ENCODE measurements around the gene NF1. TPM values are rescaled to one million over a fixed set of nuclear protein-coding genes. Genes with fewer than 3 reads are reported as not detected.

NF1 gene
- total RNA-seq, 4 donors from 2014 or later = 23.6 to 47.3 (median 32.0) TPM

- Histone ChIP-seq H3K9me3 (no peaks in the 10 kb centered on the region), H3K27ac (no peak overlapping the region), H3K27me3 (no peaks in the 10 kb centered on the region), H3K4me3 (no peak overlapping the region), H3K36me3 (peaks cover 0 to 6% of the 10 kb centered on the region in 2 donors), H3K4me1 (no peaks in the 10 kb centered on the region)
- intact Hi-C loops (cut with DNase I; ENCODE audit: low total_unique reads) = no loop called here
- TF ChIP-seq CTCF (IDR thresholded peaks at IDR 0.05 in 4 of 5, conservative IDR thresholded peaks at IDR 0.05 in 1 of 5) (no peak), POLR2A (IDR thresholded peaks at IDR 0.05) (no peak)
- in situ Hi-C loops (cut with MboI; ENCODE audit: low sequenced_read_pairs in 4 of 4) = no loop called here
- no peak for DNase-seq
- ATAC-seq = no peak
Observed at GRCh38 chr17:31321966-31322365, 227.2 kb downstream of the NF1 start.

- ATAC-seq (no peak), DNase-seq (no peak)
- Histone ChIP-seq H3K4me3 (no peak overlapping the region), H3K27me3 (no peaks in the 10 kb centered on the region), H3K4me1 (no peaks in the 10 kb centered on the region), H3K9me3 (no peaks in the 10 kb centered on the region), H3K27ac (no peak overlapping the region), H3K36me3 (peaks cover 0 to 6% of the 10 kb centered on the region in 2 donors)
- intact Hi-C loops (cut with DNase I; ENCODE audit: low total_unique reads) (no loop called here), in situ Hi-C loops (cut with MboI; ENCODE audit: low sequenced_read_pairs in 4 of 4) (no loop called here)
- TF ChIP-seq CTCF (IDR thresholded peaks at IDR 0.05 in 4 of 5, conservative IDR thresholded peaks at IDR 0.05 in 1 of 5) (no peak), POLR2A (IDR thresholded peaks at IDR 0.05) (no peak)
Observed at GRCh38 chr17:31323551-31323950, 228.8 kb downstream of the NF1 start.

GRCh38 chr17:31327534-31328159 is 232.9 kb downstream of the NF1 start:
- no peak for TF ChIP-seq CTCF (IDR thresholded peaks at IDR 0.05 in 4 of 5, conservative IDR thresholded peaks at IDR 0.05 in 1 of 5)
- no peak for TF ChIP-seq POLR2A (IDR thresholded peaks at IDR 0.05)
- Histone ChIP-seq H3K27me3 (no peaks in the 10 kb centered on the region), H3K4me3 (no peak overlapping the region), H3K4me1 (no peaks in the 10 kb centered on the region), H3K9me3 (no peaks in the 10 kb centered on the region), H3K36me3 (peaks cover 0 to 6% of the 10 kb centered on the region in 2 donors), H3K27ac (no peak overlapping the region)
- intact Hi-C loops (cut with DNase I; ENCODE audit: low total_unique reads) = no loop called here
- in situ Hi-C loops (cut with MboI; ENCODE audit: low sequenced_read_pairs in 4 of 4) = loop anchor here in 1 of 4 donors (25.0 kb wide), 1 partner anchor 90 kb away; no protein-coding TSS in a partner anchor
- DNase-seq (no peak), ATAC-seq (no peak)

GRCh38 chr17:31328160-31328535 is 233.4 kb downstream of the NF1 start:
- no peak for DNase-seq

More at GRCh38 chr17:31328160-31328535, 233.4 kb downstream of the NF1 start:
- Histone ChIP-seq H3K4me1 (no peaks in the 10 kb centered on the region), H3K27me3 (no peaks in the 10 kb centered on the region), H3K27ac (no peak overlapping the region), H3K4me3 (no peak overlapping the region), H3K36me3 (peaks cover 0 to 6% of the 10 kb centered on the region in 2 donors), H3K9me3 (no peaks in the 10 kb centered on the region)
- intact Hi-C loops (cut with DNase I; ENCODE audit: low total_unique reads) (no loop called here), in situ Hi-C loops (cut with MboI; ENCODE audit: low sequenced_read_pairs in 4 of 4) (loop anchor here in 1 of 4 donors (25.0 kb wide), 1 partner anchor 91 kb away; no protein-coding TSS in a partner anchor)
- TF ChIP-seq POLR2A (IDR thresholded peaks at IDR 0.05) (no peak), CTCF (IDR thresholded peaks at IDR 0.05 in 4 of 5, conservative IDR thresholded peaks at IDR 0.05 in 1 of 5) (no peak)
- ATAC-seq = no peak
